Heart left ventricle (tissue), 13 donors: Measurements from ENCODE around the gene SHANK3.

Source experiments
- CTCF ChIP-seq, 12 donors: fragments of 200-600 bp; sonication (generic) in 4 of 12; IDR thresholded peaks; one replicate each; pipeline versions ENCODE4 v1.5.0 to v1.8.0; 2018 to 2022; ENCODE audit warnings: antibody characterized with exemption in 12 of 12, mild to moderate bottlenecking in 5 of 12
- POLR2A ChIP-seq, 2 donors: fragments of 450-650 bp; IDR thresholded peaks; one replicate each; pipeline ENCODE4 v1.6.1; 2017; ENCODE audit warnings: antibody characterized with exemption in 2 of 2, mild to moderate bottlenecking in 2 of 2, moderate library complexity in 2 of 2
- donor health status: ischemic (EF 13 %, LVEDD 7.1; RV severe dilation, severe dysfunction).
- donor health status: DM: no; HTN: yes; CAD: no.
- donor health status: DM: no; HTN: no; CAD: no.
- donor health status: ischemic (EF 25% LVEDD 6.9; RV normal size, moderate dysfunction).
- donor health status: ischemic (EF 25% LVEDD 5.7; RV mildly dilated, moderate dysfunction).
- donor health status: ischemic (EF 35%, LVEDD 5.7; RV mildly dilated, moderate dysfunction).
- donor health status: nonischemic (EF 11% LVEDD 7.7; RV severe dilation, severe dysfunction).
- donor health status: DM: yes; HTN: yes; CAD: no.
- donor health status: PGD.
- donor health status: ischemic (EF 29% LVEDD 5.4; RV normal size, mild dysfunction).
- donor health status: nonischemic (EF 23%, LVEDD 6.1; RV moderate dilation, normal function).

- no peak for TF ChIP-seq CTCF (IDR thresholded peaks at IDR 0.05)
- no peak for TF ChIP-seq POLR2A (IDR thresholded peaks at IDR 0.05)
Observed at GRCh38 chr22:50684986-50685385, 12.4 kb downstream of the SHANK3 start.
